GM18508 (cell line): ENCODE measurements around the gene F5.
"Not testable (repeated sequence)": the region's sequence is repeated elsewhere in the genome, so short reads cannot be mapped to it uniquely, and the experiment has no call there.

Experiments
- ATAC-seq: cut with Tn5 transposase; IDR thresholded peaks from one replicate; pipeline ENCODE4 v1.9.1; 2021; ENCODE audit warnings: moderate number of reproducible peaks; ENCODE audit not compliant: insufficient read depth, unreplicated experiment

The F5 gene

GRCh38 chr1:169546087-169546995 is 39.9 kb downstream of the F5 start:
- ATAC-seq: no peak

- ATAC-seq: no peak
Observed at GRCh38 chr1:169545472-169545871, 40.8 kb downstream of the F5 start.

- ATAC-seq: no peak
Observed at GRCh38 chr1:169538998-169539871, 47.0 kb downstream of the F5 start.

GRCh38 chr1:169534653-169535052 is 51.6 kb downstream of the F5 start:
- no peak for ATAC-seq

GRCh38 chr1:169533528-169534190 is 52.6 kb downstream of the F5 start:
- ATAC-seq: not testable (repeated sequence)

GRCh38 chr1:169530448-169530847 is 55.8 kb downstream of the F5 start:
- no peak for ATAC-seq

- ATAC-seq: no peak
Observed at GRCh38 chr1:169529068-169529642, 57.1 kb downstream of the F5 start.

- ATAC-seq: no peak
Observed at GRCh38 chr1:169528215-169529067, 57.8 kb downstream of the F5 start.

GRCh38 chr1:169527451-169528214 is 58.6 kb downstream of the F5 start:
- no peak for ATAC-seq

GRCh38 chr1:169527001-169527400 is 59.3 kb downstream of the F5 start:
- no peak for ATAC-seq

GRCh38 chr1:169526120-169526832 is 60.0 kb downstream of the F5 start:
- ATAC-seq: no peak

- no peak for ATAC-seq
Observed at GRCh38 chr1:169525391-169525790, 60.9 kb downstream of the F5 start.

GRCh38 chr1:169523904-169524303 is 62.4 kb downstream of the F5 start:
- ATAC-seq: no peak

- ATAC-seq: no peak
Observed at GRCh38 chr1:169521226-169521625, 65.1 kb downstream of the F5 start.

GRCh38 chr1:169517558-169518186 is 68.6 kb downstream of the F5 start:
- ATAC-seq: no peak

- ATAC-seq: no peak
Observed at GRCh38 chr1:169515641-169516040, 70.6 kb downstream of the F5 start.

GRCh38 chr1:169514566-169515270 is 71.6 kb downstream of the F5 start:
- no peak for ATAC-seq
